GM21529 (cell line): ENCODE measurements around the gene LSMEM2.

Experiments
- ATAC-seq: cut with Tn5 transposase; IDR thresholded peaks from one replicate; pipeline ENCODE4 v1.9.1; 2021; ENCODE audit not compliant: unreplicated experiment

LSMEM2 gene

DNA sequence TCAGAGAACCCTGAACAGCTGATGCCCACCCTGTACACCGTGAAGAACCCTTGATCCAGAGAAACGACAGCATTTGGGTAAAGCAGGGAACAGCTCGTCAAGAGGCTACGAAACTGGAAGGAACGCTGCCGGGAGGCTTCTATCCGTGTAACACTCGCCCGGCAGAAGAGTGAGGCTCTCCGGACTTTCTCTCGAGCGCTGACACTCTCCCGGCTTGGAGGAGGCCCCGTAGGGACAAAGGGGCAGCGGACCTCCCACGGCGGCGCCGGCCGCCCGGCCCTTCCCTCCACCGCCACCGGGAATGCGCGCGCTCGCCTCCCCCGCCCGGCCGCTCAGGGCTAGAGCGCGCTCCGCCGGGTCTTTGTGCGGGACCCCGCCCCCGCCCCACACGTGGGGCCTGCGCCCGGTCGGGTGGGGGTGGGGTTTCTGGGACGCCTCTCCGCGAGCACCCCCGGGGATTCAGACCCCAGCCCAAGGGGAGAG, 42.0 kb downstream of the LSMEM2 start:
- peak; percentile 46 for ATAC-seq

GRCh38 chr3:50321336-50322114, 42.6 kb downstream of the LSMEM2 start:
- ATAC-seq: peak; percentile 77

DNA sequence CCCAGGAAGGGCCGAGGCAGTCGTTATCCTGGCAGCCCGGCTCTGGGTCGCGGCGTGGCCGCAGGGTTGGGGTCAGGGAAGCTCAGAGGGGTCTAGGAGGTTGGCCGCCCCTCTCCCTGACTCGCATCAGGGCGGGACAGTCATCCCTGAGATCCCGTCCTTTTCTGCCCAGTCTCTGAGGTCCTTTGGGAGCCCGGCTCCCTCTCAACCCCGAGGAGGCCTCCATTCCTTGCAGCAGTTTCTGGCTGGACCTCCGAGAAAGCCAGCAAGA, 43.2 kb downstream of the LSMEM2 start:
- ATAC-seq: no peak

- ATAC-seq: no peak
Observed at GRCh38 chr3:50322386-50323091, 43.7 kb downstream of the LSMEM2 start, which contains the start of gene HYAL2. Gene HYAL2, minus strand, starts transcription at chr3:50322745. Its CDS starts 2,256 bp downstream, at chr3:50320489.

DNA sequence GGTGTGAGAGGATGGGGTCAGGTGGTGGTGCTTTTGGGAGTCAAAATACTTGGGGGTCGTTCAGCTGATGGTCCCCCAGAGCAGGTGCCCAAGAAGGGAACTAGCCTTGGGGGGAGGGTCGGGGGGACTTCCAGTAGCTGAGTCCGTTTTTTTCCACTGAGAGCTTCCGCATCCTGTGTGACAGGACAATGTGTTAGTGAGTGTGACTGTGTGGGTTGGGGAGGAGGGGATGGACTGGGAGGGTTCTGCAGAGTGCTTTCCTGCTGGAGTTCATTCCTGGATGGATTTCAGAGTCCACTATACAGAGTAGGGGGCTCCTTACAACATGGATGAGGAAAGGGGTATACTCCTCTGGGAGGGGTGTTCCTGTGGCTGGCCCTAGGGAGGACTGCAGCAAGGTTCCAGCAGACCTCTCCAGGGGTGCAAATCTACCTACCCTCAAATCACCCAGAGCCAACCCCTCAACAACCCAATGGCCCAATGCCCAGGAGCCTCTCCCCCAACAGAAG, 44.3 kb downstream of the LSMEM2 start:
- no peak for ATAC-seq

DNA sequence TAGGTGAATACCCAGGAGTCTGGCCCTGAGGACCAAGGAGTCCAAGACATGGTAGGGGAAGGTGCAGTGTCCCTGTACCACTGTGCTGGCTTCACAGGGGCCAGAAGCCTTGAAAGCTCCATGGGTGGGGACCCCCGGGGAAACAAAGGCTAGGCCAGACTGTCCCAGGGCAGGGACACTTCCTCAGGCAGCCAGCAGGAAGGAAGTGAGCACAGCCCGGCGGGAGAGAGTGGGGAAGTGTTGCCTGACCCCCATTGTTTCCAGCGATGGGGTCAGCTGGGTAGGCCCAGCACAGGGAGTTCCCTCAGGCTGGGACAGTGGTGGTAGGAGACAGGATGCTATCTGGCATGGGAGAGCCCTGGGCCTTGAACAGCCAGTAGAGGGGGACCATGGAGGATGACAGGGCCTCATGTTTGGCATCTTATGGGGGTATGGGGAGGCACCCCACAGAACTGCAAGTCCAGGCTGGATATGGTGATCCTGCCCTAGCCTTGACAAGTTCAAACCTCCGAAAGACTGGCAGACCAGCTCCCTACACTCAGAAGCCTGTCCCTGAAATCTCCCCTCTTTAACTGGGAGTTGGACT, 44.8 kb downstream of the LSMEM2 start:
- ATAC-seq: no peak

GRCh38 chr3:50324351-50325112, 45.6 kb downstream of the LSMEM2 start:
- no peak for ATAC-seq

DNA sequence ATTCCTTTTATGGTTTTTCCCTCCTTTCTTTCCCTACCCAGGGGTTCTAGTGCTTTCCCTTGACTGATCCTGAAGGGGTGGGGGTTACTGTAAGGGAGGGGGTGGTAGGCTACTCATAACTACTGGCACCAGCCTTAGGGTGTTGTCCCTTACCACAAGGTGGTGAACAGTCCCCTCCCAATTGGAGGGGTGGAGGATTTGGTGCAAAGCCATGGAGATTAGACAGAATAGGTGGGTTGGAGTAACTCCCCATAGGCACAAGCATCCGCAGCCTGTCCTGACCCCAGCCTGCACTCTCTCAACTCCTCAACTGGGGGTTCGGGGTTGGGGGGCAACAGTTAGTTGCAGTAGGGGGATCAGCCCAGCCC, 46.2 kb downstream of the LSMEM2 start:
- ATAC-seq: no peak

- no peak for ATAC-seq
Observed at GRCh38 chr3:50325497-50326181, 46.8 kb downstream of the LSMEM2 start.

DNA sequence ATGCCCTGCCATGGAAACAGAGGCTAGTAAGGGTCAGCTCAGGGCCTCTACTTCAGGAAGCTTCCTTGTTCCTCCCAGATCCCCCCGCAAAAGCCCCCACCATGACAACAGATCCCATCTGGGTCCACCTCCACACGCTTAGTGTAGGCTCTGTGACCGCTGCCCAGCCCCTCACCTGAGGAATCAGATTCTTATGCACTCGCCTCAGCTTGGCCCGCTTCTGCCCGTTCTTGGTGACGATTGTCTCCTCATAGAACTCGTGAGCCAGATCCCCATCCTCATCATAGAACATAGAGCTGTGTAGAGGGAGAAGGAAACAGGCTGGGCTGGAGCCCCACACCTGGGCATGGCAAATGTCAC, 47.3 kb downstream of the LSMEM2 start:
- ATAC-seq: no peak

GRCh38 chr3:50327129-50327528, 48.2 kb downstream of the LSMEM2 start:
- ATAC-seq: no peak

- ATAC-seq: peak; percentile 94
Observed at GRCh38 chr3:50327943-50328691, 49.2 kb downstream of the LSMEM2 start, which contains the start of gene TUSC2. Gene TUSC2, minus strand, starts transcription at chr3:50328223. Its CDS starts 124 bp downstream, at chr3:50328099.

GRCh38 chr3:50330330-50330729, 51.4 kb downstream of the LSMEM2 start:
- no peak for ATAC-seq

GRCh38 chr3:50331364-50331907, 52.5 kb downstream of the LSMEM2 start:
- no peak for ATAC-seq

- no peak for ATAC-seq
Observed at GRCh38 chr3:50333744-50334328, 54.9 kb downstream of the LSMEM2 start.

DNA sequence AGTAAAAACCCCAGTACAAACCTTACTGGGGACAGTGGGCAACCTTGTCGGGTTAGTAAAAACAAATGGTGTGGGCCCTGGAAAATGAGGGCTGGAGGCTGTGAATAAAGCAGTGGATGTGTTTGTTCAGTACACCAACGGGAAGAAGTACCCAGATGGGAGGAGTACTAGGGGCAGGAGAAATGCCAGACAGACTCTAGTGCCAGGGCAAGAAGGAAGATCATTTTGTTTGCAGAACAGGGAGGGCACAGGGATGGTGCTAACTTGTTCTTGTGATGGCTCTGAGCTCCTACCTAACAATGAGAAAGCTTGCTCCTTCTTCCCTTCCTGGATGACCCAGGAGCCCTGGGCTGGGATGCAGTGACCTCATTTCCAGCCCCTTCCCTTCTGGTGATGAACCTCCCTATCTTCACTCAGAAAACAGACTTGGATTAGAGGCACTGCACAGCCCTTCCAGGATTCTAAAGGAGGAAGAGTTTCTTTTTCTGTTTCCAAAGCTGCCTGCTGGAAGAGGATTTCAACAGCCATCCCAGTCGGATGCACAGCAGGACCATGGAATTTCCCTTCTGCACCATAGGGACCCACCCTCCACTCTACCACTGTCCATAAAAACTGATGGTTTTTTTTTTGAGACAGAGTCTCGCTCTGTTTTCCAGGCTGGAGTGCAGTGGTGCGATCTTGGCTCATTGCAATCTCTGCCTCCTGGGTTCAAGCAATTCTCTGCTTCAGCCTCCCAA, 55.6 kb downstream of the LSMEM2 start:
- ATAC-seq: no peak

DNA sequence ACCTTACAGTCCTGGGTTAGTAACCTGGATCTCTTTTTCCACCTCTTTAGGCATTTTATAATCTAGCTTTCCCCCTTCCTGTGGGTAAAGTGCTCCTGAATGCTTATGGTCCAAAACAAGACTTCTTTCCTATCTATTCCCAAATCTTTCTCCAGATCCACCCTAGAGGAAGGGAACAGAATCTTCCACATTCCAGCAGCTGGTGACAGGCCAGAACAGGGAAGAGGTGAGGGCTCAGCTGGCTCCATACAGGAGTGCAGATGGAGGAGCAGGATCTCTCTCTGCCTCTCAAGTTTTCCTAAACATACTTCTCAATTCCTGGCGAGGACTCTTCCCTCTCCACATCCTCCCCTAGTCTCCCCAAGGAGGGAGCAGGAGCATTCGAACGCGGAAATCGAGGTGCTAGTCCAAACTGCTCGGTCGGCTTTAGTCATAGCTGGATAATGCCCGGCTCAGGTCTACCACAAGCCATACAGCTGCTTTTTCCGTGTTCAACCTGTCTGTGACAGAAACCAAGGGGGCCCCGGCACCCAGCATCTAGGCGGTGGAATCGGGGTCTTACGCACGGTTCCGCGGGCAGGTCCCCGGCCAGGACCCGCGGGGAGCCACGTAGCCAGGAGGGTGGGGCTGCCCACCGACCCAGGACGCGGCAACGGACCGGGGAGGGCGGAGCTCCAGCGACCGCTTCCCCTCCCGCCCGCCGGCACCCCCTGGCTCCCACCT, 57.7 kb downstream of the LSMEM2 start:
- ATAC-seq: peak; percentile 22
